Stimulated activated CD8-positive, alpha-beta memory T cell treated with anti-CD3 and anti-CD28 coated beads, Interleukin-12 subunit alpha, Interleukin-12 subunit beta, amount 100 ng/mL, for 24 hours (primary cell): ENCODE measurements around the gene KLK7.
"Not testable (repeated sequence)": the region's sequence is repeated elsewhere in the genome, so short reads cannot be mapped to it uniquely, and the experiment has no call there.

ENCODE experiments used
- DNase-seq: peaks from one replicate; pipeline ENCODE4 v3.0.0-alpha.2; 2020; ENCODE audit errors: extremely low read depth

KLK7 gene

GRCh38 chr19:50978772-50979390 is 4.8 kb downstream of the KLK7 start:
- no peak for DNase-seq

- no peak for DNase-seq
Observed at GRCh38 chr19:50977626-50978025, 6.1 kb downstream of the KLK7 start.

GRCh38 chr19:50975766-50976165 is 8.0 kb downstream of the KLK7 start:
- no peak for DNase-seq

- no peak for DNase-seq
Observed at GRCh38 chr19:50974702-50975556, 8.8 kb downstream of the KLK7 start.

- DNase-seq = no peak
Observed at GRCh38 chr19:50972795-50973376, 10.8 kb downstream of the KLK7 start.

DNA sequence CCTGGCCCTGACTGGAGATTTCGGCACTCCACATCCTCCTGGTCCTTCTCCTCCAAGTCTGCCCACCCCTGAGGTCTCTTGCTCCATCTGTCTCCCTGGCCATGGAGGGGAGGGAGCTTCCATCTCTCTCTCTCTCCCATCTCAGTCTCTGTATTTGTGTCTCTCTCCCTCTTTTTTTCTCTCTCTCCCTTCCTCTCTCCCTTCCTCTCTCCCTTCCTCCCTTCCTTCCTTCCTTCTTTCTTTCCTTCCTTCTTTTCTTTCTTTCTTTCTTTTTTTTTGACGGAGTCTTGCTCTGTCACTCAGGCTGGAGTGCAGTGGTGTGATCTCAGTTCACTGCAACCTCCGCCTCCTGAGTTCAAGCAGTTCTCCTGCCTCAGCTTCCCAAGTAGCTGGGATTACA is 13.9 kb downstream of the KLK7 start:
- not testable (repeated sequence) for DNase-seq

DNA sequence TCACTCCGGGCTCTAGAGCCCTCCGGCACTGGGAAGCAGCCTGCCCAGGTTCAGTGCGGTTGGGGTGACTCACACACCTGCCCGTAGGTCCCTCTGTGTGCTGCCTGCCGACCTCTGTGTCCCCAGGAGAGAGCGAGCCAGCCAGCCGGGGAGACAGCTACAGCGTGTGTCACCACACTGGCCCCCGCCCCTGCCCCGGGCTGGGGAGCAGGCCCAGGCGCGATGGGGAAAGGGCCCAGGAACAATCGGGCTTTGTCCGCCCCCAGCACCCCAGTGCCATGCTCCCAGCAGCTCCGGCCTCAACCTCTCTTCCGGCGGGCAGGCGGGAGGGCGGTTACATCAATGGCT is 14.3 kb downstream of the KLK7 start, which contains the start of gene KLK6:
Gene KLK6, minus strand, starts transcription at position 179 of the 348 bp plus-strand sequence. CDS start 1,487 bp downstream, outside the sequence.
- DNase-seq = no peak

DNA sequence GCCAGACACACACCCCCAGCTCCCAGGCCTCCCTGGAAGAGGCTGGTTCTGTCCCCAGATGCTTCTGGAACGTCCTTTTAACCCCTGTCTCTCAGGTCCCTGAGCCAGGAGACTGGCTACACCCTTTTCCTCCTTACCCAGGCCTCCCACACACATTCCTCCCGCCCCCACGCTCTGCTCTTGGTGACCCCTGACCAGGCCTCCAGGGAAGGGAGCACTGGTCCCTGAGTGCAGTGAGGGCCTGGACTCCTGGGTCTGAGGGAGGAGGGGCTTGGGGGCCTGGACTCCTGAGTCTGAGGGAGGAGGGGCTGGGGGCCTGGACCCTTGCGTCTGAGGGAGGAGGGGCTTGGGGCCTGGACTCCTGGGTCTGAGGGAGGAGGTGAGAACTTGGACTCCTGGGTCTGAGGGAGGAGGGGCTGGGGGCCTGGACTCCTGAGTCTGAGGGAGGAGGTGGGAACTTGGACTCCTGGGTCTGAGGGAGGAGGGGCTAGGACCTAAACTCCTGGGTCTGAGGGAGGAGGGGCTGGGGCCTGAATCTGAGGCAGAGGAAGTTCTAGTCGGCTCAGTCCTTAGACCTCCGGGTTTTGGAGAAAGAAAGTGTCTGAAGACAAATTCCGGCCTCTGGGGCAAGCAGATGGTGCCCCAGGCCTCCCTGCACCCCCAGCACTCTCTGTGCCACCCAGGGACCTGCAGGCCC is 14.9 kb downstream of the KLK7 start:
- DNase-seq = no peak

- no peak for DNase-seq
Observed at GRCh38 chr19:50967929-50968715, 15.6 kb downstream of the KLK7 start.

DNA sequence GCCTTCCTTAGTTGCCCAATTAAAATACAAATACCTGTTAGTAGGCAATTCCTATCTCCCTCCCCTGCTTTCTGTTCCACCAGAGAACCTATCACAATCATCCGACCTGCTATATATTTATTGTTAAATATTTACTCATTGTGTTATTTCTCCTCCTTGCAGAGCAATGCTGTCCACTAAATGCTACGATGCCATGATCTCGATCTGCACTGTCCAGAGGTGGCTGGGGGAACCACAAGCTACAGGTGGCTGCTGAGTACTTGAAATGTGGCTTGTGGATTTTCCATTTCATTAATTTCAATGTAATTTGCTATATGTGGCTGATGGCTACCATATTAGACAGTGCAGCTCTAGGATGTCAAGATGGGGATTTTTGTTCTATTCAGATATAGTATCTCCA is 19.5 kb downstream of the KLK7 start:
- DNase-seq = no peak

DNA sequence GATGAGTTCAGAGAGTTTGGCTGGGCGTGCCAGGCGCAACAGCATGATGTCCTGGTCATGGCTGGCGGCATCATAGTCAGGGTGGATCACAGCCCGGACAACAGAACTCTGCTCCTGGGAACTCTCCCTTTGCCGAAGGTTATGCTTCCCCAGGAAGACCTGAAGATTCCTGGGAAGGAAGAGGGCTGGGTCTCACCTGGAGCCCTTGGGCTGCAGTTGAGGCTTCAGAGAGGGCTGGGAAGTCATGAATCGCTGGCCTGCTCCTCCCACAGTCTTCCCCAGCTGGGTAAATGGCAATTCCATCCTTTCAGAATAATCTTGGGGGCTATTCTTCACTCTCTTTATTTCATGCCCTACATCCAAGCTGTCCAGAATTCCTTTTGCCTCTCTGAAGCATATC is 20.3 kb downstream of the KLK7 start:
- DNase-seq = no peak

DNA sequence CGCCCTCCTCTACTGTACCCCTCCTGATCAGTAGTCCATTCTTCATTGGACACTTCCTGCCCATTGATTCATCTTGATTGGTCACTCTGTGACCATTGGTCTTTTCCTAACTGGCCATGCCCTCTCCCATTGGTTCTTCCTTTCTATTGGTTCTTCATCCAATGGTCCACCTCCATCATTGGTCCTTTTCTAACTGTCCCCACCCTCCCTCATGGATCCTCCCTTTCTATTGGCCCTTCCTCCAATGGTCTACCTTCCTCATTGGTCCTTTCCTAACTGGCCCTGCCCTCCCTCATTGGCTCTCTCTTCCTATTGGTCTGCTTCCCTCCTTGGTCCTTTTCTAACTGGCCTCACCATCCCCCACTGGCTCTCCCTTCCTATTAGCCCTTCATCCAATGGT is 21.5 kb downstream of the KLK7 start:
- no peak for DNase-seq

DNA sequence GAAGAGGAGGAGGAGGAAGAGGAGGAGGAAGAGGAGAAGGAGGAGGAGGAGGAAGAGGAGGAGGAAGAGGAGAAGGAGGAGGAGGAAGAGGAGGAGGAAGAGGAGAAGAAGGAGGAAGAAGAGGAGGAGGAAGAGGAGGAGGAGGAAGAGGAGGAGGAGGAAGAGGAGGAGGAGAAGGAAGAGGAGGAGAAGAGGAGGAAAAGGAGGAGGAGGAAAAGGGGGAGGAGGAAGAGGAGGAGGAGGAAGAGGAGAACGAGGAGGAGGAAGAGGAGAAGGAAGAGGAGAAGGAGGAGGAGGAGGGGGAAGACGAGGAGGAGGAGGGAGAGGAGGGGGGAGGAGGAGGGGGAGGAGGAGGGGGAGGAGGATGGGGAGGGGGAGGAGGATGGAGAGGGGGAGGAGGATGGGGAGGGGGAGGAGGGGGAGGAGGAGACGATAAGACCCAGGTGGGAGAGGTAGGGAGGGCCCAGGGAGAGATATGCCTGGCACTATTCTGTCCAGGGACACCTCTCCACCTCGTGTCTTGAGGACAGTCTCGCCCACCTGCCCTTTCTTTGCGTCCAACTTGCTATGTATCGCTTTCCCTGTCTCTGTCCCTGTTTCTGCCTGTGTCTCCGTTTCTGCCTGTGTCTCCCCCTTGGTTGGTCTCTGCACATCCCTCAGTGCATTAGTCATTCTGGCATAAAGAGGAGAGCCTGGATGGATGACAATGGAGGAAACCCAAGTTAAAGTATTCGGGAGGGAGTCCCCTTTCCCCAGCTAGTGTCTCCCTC is 23.8 kb downstream of the KLK7 start:
- DNase-seq = no peak

GRCh38 chr19:50957587-50957986 is 26.1 kb downstream of the KLK7 start:
- DNase-seq = no peak

- no peak for DNase-seq
Observed at GRCh38 chr19:50952910-50953309, 30.8 kb downstream of the KLK7 start, which contains the start of gene KLK5. TSS of gene KLK5 (minus strand) at chr19:50953038. CDS start at chr19:50952657, 381 bp downstream.

DNA sequence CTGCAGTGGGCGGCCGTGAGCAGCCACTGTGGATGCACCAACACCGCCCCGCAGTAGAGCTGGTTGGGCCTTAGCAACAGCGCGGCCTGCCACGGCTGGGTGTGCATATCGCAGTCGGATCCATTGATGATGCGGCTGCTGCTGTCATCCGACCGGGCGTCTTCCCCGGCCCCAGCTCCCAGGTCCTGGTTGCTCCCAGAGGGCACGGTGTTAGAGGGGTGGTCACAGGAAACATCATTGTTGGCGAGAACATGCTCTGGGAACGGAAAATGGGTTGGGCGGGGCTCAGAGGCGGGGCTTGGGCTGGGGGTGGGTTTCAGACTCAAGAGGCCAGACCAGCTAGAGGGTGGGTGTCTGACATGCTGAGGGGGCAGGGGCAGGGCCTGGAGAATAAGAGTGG is 33.9 kb downstream of the KLK7 start:
- DNase-seq = no peak

DNA sequence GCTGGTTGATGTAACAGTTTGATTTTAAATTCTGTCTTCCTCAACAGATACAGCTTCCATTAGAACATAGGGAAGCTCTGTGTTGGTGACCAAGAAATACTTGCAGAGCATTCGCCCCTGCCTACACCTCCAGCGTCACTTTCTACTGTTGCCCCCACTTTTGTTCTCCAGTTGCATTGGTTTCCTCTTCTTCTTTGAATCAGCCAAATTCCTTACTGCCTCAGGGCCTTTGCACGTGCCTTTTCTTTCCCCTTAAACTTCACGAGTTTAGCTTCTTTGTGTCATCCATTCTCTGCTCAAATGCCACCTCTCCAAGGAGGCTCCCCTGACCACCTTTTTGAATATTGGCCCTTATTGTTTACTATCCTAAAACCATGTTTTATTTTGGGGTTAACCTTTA is 36.6 kb downstream of the KLK7 start:
- no peak for DNase-seq

DNA sequence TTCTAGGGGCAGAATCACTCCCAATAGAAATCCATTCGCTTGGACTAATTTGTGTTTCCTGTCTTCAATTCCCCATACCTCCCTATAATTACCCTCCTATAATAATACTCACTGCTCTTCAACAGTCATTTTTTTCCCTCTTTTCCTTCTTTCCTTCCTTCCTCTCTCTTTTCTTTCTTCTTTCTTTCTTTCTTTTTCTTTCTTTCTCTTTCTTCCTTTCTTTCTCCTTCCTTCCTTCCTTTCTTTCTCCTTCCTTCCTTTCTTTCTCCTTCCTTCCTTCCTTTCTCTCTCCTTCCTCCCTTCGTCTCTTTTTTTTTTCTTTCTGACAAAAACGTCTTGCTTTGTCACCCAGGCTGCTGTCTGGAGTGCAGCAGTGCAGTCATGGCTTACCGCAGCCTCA is 38.9 kb downstream of the KLK7 start:
- DNase-seq = no peak

GRCh38 chr19:50943074-50943828 is 40.5 kb downstream of the KLK7 start:
- DNase-seq = no peak

DNA sequence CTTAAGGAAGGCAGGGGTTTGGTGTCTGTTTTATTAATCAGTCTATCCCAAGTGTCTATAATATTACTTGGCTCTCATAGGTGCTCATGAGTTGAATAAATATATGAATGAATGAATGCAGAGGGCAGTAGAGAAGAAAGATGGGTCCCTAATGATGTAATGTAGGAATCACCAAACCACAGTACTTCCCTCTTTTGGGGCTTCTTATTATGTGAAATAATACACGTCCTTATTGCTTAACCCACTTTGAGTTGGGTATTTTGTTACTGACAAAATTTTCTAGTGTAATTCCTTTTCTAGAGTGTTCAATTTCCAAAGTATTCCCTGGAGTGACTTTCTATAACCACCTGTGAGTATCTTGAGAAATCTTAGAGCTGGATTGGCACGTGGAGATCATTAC is 44.1 kb downstream of the KLK7 start:
- DNase-seq = no peak
